Smooth muscle cell (in vitro differentiated cells): Measurements from ENCODE around the gene ALG6. TPM values are rescaled to one million over a fixed set of nuclear protein-coding genes. Genes with fewer than 3 reads are reported as not detected.

ENCODE experiments used
- DNase-seq: peaks from one replicate; lab custom pipeline; 2025; ENCODE audit not compliant: unreplicated experiment; lab: John Stamatoyannopoulos, UW
- H2AFZ ChIP-seq: fragments of 200-600 bp; sonication (generic); 2 replicates; pipeline ENCODE4 v1.6.0; 2016; ENCODE audit warnings: antibody characterized with exemption, low read depth, mild to moderate bottlenecking
- H3F3A ChIP-seq: fragments of 200-600 bp; sonication (generic); 2 replicates; pipeline ENCODE4 v1.6.0; 2017; ENCODE audit warnings: antibody characterized with exemption, low read depth
- H3K27ac ChIP-seq: fragments of 200-600 bp; sonication (generic); 2 replicates; pipeline ENCODE4 v1.5.1; 2016; ENCODE audit warnings: low read depth, mild to moderate bottlenecking
- H3K27me3 ChIP-seq: fragments of 200-600 bp; sonication (generic); 2 replicates; pipeline ENCODE4 v1.6.1; 2016; ENCODE audit warnings: low read depth, mild to moderate bottlenecking
- H3K36me3 ChIP-seq: fragments of 200-600 bp; sonication (generic); 2 replicates; pipeline ENCODE4 v1.5.1; 2016; ENCODE audit warnings: low read depth
- H3K4me1 ChIP-seq: fragments of 200-600 bp; sonication (generic); 2 replicates; pipeline ENCODE4 v1.5.1; 2016; ENCODE audit warnings: low read depth
- H3K4me2 ChIP-seq: fragments of 200-600 bp; sonication (generic); 2 replicates; pipeline ENCODE4 v1.6.0; 2016; ENCODE audit warnings: mild to moderate bottlenecking
- H3K4me3 ChIP-seq: fragments of 200-600 bp; sonication (generic); 2 replicates; pipeline ENCODE4 v1.5.1; 2016; ENCODE audit warnings: mild to moderate bottlenecking
- H3K79me2 ChIP-seq: fragments of 200-600 bp; sonication (generic); 2 replicates; pipeline ENCODE4 v1.6.0; 2016; ENCODE audit warnings: low read depth, mild to moderate bottlenecking
- H3K9ac ChIP-seq: fragments of 200-600 bp; sonication (generic); 2 replicates; pipeline ENCODE4 v1.6.0; 2016; ENCODE audit warnings: low read depth
- H3K9me3 ChIP-seq: fragments of 200-600 bp; sonication (generic); replicated peaks from 2 replicates; pipeline ENCODE4 v1.5.1; 2016; ENCODE audit warnings: low read depth
- H4K20me1 ChIP-seq: fragments of 200-600 bp; sonication (generic); 2 replicates; pipeline ENCODE4 v1.6.0; 2016; ENCODE audit warnings: low read depth
- WGBS: methylation state at CpG from one replicate; pipeline ENCODE4 v1.1.7; 2016; ENCODE audit warnings: low lambda C conversion rate; 5-methylcytosine and 5-hydroxymethylcytosine counted together
- polyA plus RNA-seq: library from polyadenylated mRNA; unstranded; fragments of >200 nt; fragmentation: Nextera tagmentation; extraction: Ambion mirVana; gene quantifications from 2 replicates; pipeline ENCODE4 v1.2.1, GENCODE V29; 2016
- total RNA-seq: library from RNA; depleted of rRNA; stranded (reverse); fragments of >200 nt; gene quantifications from 2 replicates; pipeline ENCODE4 v1.2.3, GENCODE V29; 2014
- TF ChIP-seq, protein P1 (sequence below): fragments of 200-600 bp; sonication (generic); IDR thresholded peaks from 2 replicates; pipeline ENCODE4 v1.5.1; 2017; ENCODE audit warnings: borderline replicate concordance, mild to moderate bottlenecking, antibody characterized with exemption; ENCODE audit not compliant: insufficient read depth, poor library complexity, severe bottlenecking

Gene ALG6
- total and polyA plus RNA-seq, 2 experiments from 2014 or later = 11.9 to 20.6 TPM

DNA sequence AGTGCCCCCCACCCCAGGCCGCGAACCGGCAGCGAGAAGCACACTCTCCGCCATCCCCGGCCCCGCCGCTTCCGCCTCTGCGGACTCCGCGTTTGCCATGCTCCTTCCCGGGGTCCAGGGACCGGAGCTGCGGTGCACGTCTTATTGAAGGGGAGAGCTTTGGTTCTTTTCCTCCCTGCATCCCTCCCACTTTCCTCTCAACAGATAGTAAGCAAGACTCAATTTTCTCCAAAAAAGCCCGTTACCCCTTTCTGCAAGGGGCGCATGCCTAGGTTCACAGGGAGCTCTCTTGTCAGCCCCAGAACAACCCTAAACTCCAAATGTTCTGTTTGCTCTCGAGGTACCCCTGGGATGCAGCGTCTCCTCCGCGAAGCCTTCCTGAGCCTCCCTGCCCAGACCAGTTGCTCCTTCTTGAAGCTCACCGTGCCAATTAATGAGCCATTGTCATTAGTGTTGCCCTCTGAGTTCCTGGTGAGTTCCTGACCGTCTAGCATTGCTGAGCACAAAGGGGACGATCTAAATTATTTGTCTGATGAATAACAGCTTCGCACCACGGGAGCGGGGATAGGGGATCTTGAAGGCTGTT is 37.0 kb upstream of the ALG6 start:
- TF ChIP-seq, protein P1, sequence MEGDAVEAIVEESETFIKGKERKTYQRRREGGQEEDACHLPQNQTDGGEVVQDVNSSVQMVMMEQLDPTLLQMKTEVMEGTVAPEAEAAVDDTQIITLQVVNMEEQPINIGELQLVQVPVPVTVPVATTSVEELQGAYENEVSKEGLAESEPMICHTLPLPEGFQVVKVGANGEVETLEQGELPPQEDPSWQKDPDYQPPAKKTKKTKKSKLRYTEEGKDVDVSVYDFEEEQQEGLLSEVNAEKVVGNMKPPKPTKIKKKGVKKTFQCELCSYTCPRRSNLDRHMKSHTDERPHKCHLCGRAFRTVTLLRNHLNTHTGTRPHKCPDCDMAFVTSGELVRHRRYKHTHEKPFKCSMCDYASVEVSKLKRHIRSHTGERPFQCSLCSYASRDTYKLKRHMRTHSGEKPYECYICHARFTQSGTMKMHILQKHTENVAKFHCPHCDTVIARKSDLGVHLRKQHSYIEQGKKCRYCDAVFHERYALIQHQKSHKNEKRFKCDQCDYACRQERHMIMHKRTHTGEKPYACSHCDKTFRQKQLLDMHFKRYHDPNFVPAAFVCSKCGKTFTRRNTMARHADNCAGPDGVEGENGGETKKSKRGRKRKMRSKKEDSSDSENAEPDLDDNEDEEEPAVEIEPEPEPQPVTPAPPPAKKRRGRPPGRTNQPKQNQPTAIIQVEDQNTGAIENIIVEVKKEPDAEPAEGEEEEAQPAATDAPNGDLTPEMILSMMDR = no peak
- Histone ChIP-seq H3K4me2 (peak overlapping the region; percentile 45), H3K27me3 (peaks cover 100% of the 10 kb centered on the region)

GRCh38 chr1:63342402-63342801 is 25.0 kb upstream of the ALG6 start:
- DNase-seq = no peak
- Histone ChIP-seq H3K27ac (no peak overlapping the region), H3K79me2 (no peaks in the 10 kb centered on the region), H2AFZ (no peak overlapping the region), H3K4me2 (no peak overlapping the region), H3K9me3 (no peaks in the 10 kb centered on the region), H3K27me3 (peaks cover 5% of the 10 kb centered on the region), H3K4me1 (no peaks in the 10 kb centered on the region), H3F3A (no peaks in the 10 kb centered on the region), H4K20me1 (no peaks in the 10 kb centered on the region), H3K4me3 (no peak overlapping the region), H3K9ac (no peak overlapping the region), H3K36me3 (no peaks in the 10 kb centered on the region)
- WGBS = 86% methylated on average over 2 of the region's 2 CpGs
- TF ChIP-seq, protein P1 = no peak

More for the DNA sequence above, 37.0 kb upstream of the ALG6 start:
- Histone ChIP-seq H3K4me3 (no peak overlapping the region), H2AFZ (no peak overlapping the region), H3K9me3 (no peaks in the 10 kb centered on the region), H3K27ac (no peak overlapping the region), H4K20me1 (no peaks in the 10 kb centered on the region), H3F3A (no peaks in the 10 kb centered on the region), H3K9ac (no peak overlapping the region), H3K4me1 (peaks cover 13% of the 10 kb centered on the region), H3K36me3 (no peaks in the 10 kb centered on the region), H3K79me2 (no peaks in the 10 kb centered on the region)
- WGBS = 3% methylated on average over 28 of the region's 28 CpGs
- no peak for DNase-seq

GRCh38 chr1:63343922-63344321 is 23.5 kb upstream of the ALG6 start:
- peaks cover 5% of the 10 kb centered on the region for H3K27me3 ChIP-seq
- H4K20me1 ChIP-seq = no peaks in the 10 kb centered on the region
- H3K9me3 ChIP-seq = no peaks in the 10 kb centered on the region
- H3K36me3 ChIP-seq = no peaks in the 10 kb centered on the region
- H3K79me2 ChIP-seq = no peaks in the 10 kb centered on the region
- no peak overlapping the region for H3K27ac ChIP-seq
- no peaks in the 10 kb centered on the region for H3F3A ChIP-seq
- H2AFZ ChIP-seq = no peak overlapping the region
- H3K9ac ChIP-seq = no peak overlapping the region
- H3K4me3 ChIP-seq = no peak overlapping the region
- no peak overlapping the region for H3K4me2 ChIP-seq
- no peaks in the 10 kb centered on the region for H3K4me1 ChIP-seq
- DNase-seq = no peak
- no CpG with 5 or more reads among the region's 1 CpG for WGBS
- TF ChIP-seq, protein P1 = no peak

- no peak overlapping the region for H3K9ac ChIP-seq
- 89% methylated on average over 5 of the region's 5 CpGs for WGBS
- no peaks in the 10 kb centered on the region for H3K9me3 ChIP-seq
- DNase-seq = no peak
- no peaks in the 10 kb centered on the region for H3F3A ChIP-seq
- peaks cover 43% of the 10 kb centered on the region for H3K27me3 ChIP-seq
- no peak overlapping the region for H3K4me2 ChIP-seq
- H2AFZ ChIP-seq = no peak overlapping the region
- H3K4me1 ChIP-seq = peaks cover 20% of the 10 kb centered on the region
- no peak overlapping the region for H3K4me3 ChIP-seq
- no peaks in the 10 kb centered on the region for H3K79me2 ChIP-seq
- no peak overlapping the region for H3K27ac ChIP-seq
- H3K36me3 ChIP-seq = no peaks in the 10 kb centered on the region
- H4K20me1 ChIP-seq = no peaks in the 10 kb centered on the region
- TF ChIP-seq, protein P1 = no peak
Measured at GRCh38 chr1:63350320-63350719, 17.1 kb upstream of the ALG6 start.
